ENCODE data around the gene MAN1A1.
"Not testable (repeated sequence)": the region's sequence is repeated elsewhere in the genome, so short reads cannot be mapped to it uniquely, and the experiment has no call there.

- TF ChIP-seq CTCF (conservative IDR thresholded peaks at IDR 0.05; ENCODE audit: low read depth, low read length); MAZ (IDR thresholded peaks at IDR 0.05; ENCODE audit: borderline replicate concordance, low read depth, low read length); RAD21 (IDR thresholded peaks at IDR 0.05; ENCODE audit: low read length); MAFK (IDR thresholded peaks at IDR 0.05; ENCODE audit: low read depth, low read length); USF2 (IDR thresholded peaks at IDR 0.05; ENCODE audit: low read depth, low read length); POLR2A (IDR thresholded peaks at IDR 0.05; ENCODE audit: low read depth, low read length); MXI1 (IDR thresholded peaks at IDR 0.05; ENCODE audit: borderline replicate concordance, low read depth, low read length); FOS (IDR thresholded peaks at IDR 0.05; ENCODE audit: low read depth, low read length); CEBPB (IDR thresholded peaks at IDR 0.05; ENCODE audit: low read depth, low read length): not testable (repeated sequence)
Observed at GRCh38 chr6:119169355-119169754, 180.2 kb downstream of the MAN1A1 start.
